Lung (tissue), 12 donors: ENCODE measurements around the gene CLASP2. TPM values are rescaled to one million over a fixed set of nuclear protein-coding genes. Genes with fewer than 3 reads are reported as not detected.

ENCODE experiments used
- ATAC-seq: fragments of 200-7000 bp; cut with Tn5 transposase; one replicate; pipeline ENCODE4 v1.9.1; 2020; ENCODE audit warnings: moderate number of reproducible peaks; ENCODE audit not compliant: insufficient read depth, low FRiP score
- DNase-seq, 3 donors: peaks; one replicate each; pipeline ENCODE4 v3.0.0-alpha.2; 2013 to 2017
- H3K27ac ChIP-seq, 2 donors: one replicate each; pipeline ENCODE4 v1.5.1; 2013; ENCODE audit warnings: mild to moderate bottlenecking in 2 of 2, moderate library complexity in 2 of 2, control low read depth in 1 of 2, inconsistent platforms in 1 of 2, low read depth in 1 of 2, low read length in 1 of 2
- H3K27me3 ChIP-seq, 3 donors: one replicate each; pipeline ENCODE4 v1.5.1; 2013; ENCODE audit warnings: low read length in 2 of 3; ENCODE audit not compliant: control insufficient read depth in 3 of 3, insufficient read depth in 3 of 3
- H3K36me3 ChIP-seq, 4 donors: one replicate each; pipeline ENCODE4 v1.5.1; 2013; ENCODE audit warnings: low read length in 4 of 4, mild to moderate bottlenecking in 1 of 4, moderate library complexity in 1 of 4; ENCODE audit not compliant: control insufficient read depth in 4 of 4, insufficient read depth in 4 of 4
- H3K4me1 ChIP-seq, 5 donors: one replicate each; pipeline ENCODE4 v1.5.1; 2013; ENCODE audit warnings: low read length in 5 of 5, mild to moderate bottlenecking in 2 of 5, moderate library complexity in 1 of 5; ENCODE audit not compliant: control insufficient read depth in 5 of 5, insufficient read depth in 5 of 5
- H3K4me3 ChIP-seq: one replicate; pipeline ENCODE4 v1.5.1; 2013; ENCODE audit warnings: mild to moderate bottlenecking, control low read depth, moderate library complexity
- H3K9ac ChIP-seq, 2 donors: one replicate each; pipeline ENCODE4 v1.5.1; 2013; ENCODE audit warnings: low read length in 2 of 2, control low read depth in 1 of 2; ENCODE audit not compliant: insufficient read depth in 1 of 2
- H3K9me3 ChIP-seq, 4 donors: one replicate each; pipeline ENCODE4 v1.5.1; 2013; ENCODE audit warnings: low read length in 3 of 4, mild to moderate bottlenecking in 1 of 4, moderate library complexity in 1 of 4; ENCODE audit not compliant: control insufficient read depth in 4 of 4, insufficient read depth in 3 of 4
- WGBS, 2 donors: extraction: QIAGEN DNeasy Blood & Tissue Kit; methylation state at CpG; one replicate each; pipeline ENCODE4 v1.1.7; 2013; 5-methylcytosine and 5-hydroxymethylcytosine counted together
- polyA plus RNA-seq, 2 donors: library from polyadenylated mRNA; stranded (reverse); fragments of 200-250 nt; gene quantifications; one replicate each; pipeline ENCODE4 v1.2.1, GENCODE V29; 2013
- total RNA-seq, 2 donors: library from RNA; depleted of rRNA in 1 of 2; stranded (reverse); fragments of >200 nt in 1 of 2; gene quantifications; one replicate each; pipeline ENCODE4 v1.2.1, GENCODE V29; 2014 to 2021
- TF ChIP-seq, protein P1 (sequence below): IDR thresholded peaks from 2 replicates; pipeline ENCODE4 v1.5.1; 2012; ENCODE audit warnings: mild to moderate bottlenecking; ENCODE audit errors: control extremely low read depth, extremely low read depth
- donor health status: control.
- donor health status: control.
- donor health status: Bipolar disorder and iron deficiency.
- donor health status: healthy.
- donor health status: DM: yes; HTN: yes; CAD: no.

The CLASP2 gene
- total and polyA plus RNA-seq, 4 donors, result 10.4 to 165 (median 35.6) TPM

DNA sequence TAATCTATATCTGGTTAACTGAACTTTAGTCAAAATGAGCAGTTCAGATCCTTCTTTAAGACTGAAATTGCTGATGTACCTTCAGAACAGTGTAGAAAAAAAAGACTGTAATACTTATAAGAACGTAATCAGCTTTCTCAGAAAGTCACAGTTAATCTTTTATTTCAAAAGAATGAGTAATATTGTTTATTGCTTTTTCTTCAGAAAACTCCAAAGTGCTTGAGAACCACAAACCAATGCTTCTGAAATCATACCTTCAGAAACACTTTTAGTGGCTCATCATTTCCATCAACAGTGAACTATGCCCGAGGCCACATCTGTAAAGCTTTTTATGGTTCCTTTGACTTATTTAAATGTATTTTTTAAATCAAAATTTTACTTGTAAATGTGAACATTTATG, 33.3 kb upstream of the CLASP2 start:
- no peaks in the 10 kb centered on the region for H3K27me3 ChIP-seq
- DNase-seq, result no peak
- no peak overlapping the region for H3K27ac ChIP-seq
- TF ChIP-seq, protein P1, sequence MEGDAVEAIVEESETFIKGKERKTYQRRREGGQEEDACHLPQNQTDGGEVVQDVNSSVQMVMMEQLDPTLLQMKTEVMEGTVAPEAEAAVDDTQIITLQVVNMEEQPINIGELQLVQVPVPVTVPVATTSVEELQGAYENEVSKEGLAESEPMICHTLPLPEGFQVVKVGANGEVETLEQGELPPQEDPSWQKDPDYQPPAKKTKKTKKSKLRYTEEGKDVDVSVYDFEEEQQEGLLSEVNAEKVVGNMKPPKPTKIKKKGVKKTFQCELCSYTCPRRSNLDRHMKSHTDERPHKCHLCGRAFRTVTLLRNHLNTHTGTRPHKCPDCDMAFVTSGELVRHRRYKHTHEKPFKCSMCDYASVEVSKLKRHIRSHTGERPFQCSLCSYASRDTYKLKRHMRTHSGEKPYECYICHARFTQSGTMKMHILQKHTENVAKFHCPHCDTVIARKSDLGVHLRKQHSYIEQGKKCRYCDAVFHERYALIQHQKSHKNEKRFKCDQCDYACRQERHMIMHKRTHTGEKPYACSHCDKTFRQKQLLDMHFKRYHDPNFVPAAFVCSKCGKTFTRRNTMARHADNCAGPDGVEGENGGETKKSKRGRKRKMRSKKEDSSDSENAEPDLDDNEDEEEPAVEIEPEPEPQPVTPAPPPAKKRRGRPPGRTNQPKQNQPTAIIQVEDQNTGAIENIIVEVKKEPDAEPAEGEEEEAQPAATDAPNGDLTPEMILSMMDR, result no peak
- WGBS, 2 donors, result 75 to 92% methylated on average over 2 of the region's 2 CpGs
- H3K9ac ChIP-seq, result no peak overlapping the region
- no peak for ATAC-seq
- H3K9me3 ChIP-seq, result no peaks in the 10 kb centered on the region
- H3K36me3 ChIP-seq, result no peaks in the 10 kb centered on the region
- no peak overlapping the region for H3K4me3 ChIP-seq
- no peaks in the 10 kb centered on the region for H3K4me1 ChIP-seq

DNA sequence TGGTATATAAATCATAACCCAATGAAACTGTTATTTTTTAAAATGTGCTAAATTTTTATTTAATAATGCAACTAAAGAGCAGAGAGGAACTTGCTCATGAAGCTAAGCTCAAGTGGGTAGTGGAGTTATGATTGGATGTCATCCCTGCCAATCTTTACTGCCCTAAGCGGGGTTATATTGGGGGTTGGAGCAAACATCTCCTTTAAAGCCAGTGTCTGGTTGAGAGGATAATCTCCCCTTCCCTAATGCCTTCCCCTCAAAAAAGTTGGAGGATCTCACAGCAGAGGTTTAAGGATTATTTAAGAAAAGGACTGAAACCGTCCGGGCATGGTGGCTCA, 32.1 kb upstream of the CLASP2 start:
- ATAC-seq, result no peak
- no peak for DNase-seq
- 94 to 97% methylated on average over 3 of the region's 3 CpGs for WGBS, 2 donors
- no peak overlapping the region for H3K27ac ChIP-seq
- H3K9ac ChIP-seq, result no peak overlapping the region
- H3K36me3 ChIP-seq, result no peaks in the 10 kb centered on the region
- no peaks in the 10 kb centered on the region for H3K27me3 ChIP-seq
- no peak overlapping the region for H3K4me3 ChIP-seq
- H3K4me1 ChIP-seq, result no peaks in the 10 kb centered on the region
- TF ChIP-seq, protein P1, result no peak
- H3K9me3 ChIP-seq, result no peaks in the 10 kb centered on the region

DNA sequence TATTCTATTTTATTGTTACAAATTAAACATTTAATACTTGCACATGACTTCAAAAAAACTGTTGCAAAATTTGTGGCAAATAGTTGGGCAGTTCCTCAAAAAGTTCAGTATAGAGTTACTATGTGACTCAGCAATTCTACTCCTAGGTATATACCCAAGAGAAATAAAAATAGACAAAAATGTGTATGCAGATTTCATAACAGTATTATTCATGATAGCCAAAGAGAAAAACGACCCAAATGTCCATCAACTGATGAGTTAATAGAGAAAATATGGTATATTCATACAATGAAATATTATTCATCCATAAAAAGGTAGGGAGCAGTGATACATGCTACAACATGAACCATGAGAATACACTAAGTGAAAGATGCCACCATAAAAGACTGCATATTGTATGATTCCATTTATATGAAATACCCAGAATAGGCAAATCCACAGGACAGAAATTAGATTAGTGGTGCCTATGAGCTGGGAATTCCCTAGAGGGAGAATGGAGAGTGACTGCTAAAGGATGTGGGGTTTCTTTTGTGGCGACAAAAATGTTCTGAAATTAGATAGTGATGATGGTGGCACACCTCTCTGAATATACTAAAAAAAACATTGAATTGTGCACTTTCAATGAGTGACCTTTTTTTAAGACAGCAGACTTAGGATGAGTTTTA, 31.6 kb upstream of the CLASP2 start:
- TF ChIP-seq, protein P1, result no peak
- ATAC-seq, result no peak

DNA sequence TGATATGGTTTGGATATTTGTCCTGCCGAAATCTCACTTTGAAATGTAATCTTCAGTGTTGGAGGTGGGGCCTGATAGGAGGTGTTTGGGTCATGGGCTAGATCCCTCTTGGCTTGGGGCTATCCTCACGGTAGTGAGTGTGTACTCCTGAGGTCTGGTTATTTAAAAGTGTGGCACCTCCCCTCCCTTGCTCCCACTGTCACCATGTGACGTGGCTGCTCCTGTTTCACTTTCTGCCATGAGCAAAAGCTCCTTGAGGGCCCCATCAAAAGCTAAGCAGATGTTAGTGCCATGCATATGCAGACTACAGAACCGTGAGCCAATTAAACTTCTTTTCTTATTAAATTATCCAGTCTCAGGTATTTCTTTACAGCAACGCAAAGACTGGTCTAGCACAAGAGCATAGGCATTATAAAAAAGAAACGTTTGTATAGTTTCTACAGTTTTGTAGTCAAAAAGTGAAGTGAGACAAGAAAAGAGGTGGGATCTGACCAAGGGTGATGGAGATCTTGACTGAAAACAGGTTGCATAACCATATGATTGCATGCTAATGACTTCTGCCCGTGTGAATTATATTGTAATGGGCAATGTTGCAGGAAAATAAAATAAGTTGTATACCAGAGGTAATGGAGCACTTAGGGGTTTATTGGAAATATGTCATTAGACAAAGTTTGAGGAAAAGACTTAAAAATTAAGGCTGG, 28.5 kb upstream of the CLASP2 start:
- Histone ChIP-seq H3K4me1 (no peaks in the 10 kb centered on the region), H3K27me3 (no peaks in the 10 kb centered on the region), H3K36me3 (no peaks in the 10 kb centered on the region), H3K9me3 (no peaks in the 10 kb centered on the region), H3K4me3 (no peak overlapping the region), H3K27ac (no peak overlapping the region), H3K9ac (no peak overlapping the region)
- WGBS, 2 donors, result 68 to 75% methylated on average over 7 of the region's 7 CpGs
- DNase-seq (no peak), ATAC-seq (no peak)
- TF ChIP-seq, protein P1, result no peak

More for the DNA sequence above, 31.6 kb upstream of the CLASP2 start:
- no peaks in the 10 kb centered on the region for H3K9me3 ChIP-seq
- no peak for DNase-seq
- H3K4me1 ChIP-seq, result no peaks in the 10 kb centered on the region
- no peaks in the 10 kb centered on the region for H3K27me3 ChIP-seq
- no peaks in the 10 kb centered on the region for H3K36me3 ChIP-seq
- no peak overlapping the region for H3K4me3 ChIP-seq
- no peak overlapping the region for H3K9ac ChIP-seq
- WGBS, 2 donors, result 38 to 45% methylated on average over 2 of the region's 2 CpGs
- no peak overlapping the region for H3K27ac ChIP-seq
